PC-3 (cell line): ENCODE measurements around the gene ADORA1. TPM values are rescaled to one million over a fixed set of nuclear protein-coding genes. Genes with fewer than 3 reads are reported as not detected.

Source experiments
- ATAC-seq: fragments of 200-7000 bp; cut with Tn5 transposase; 2 replicates; pipeline ENCODE4 v1.9.1; 2020; ENCODE audit warnings: mild to moderate bottlenecking, moderate library complexity
- BruUV-seq: library from RNA; stranded (reverse); fragments of 400-500 nt; replicated peaks from 2 replicates; lab custom pipeline; 2021; lab: Mats Ljungman, UMichigan
- CTCF ChIA-PET: fragments of 300-600 bp; sonication (Branson Sonifier 250); formaldehyde crosslinking; loops from one replicate; lab custom pipeline; 2022; ENCODE audit warnings: antibody characterized with exemption; lab: Charles Lee
- POLR2A ChIA-PET: fragments of 300-600 bp; sonication (Branson Sonifier 250); formaldehyde crosslinking; loops from one replicate; lab custom pipeline; 2022; ENCODE audit warnings: antibody characterized with exemption; ENCODE audit not compliant: unreplicated experiment; lab: Charles Lee
- DNase-seq: peaks from one replicate; pipeline ENCODE4 v3.0.0-alpha.2; 2015
- H2AFZ ChIP-seq: fragments of 300-600 bp; sonication (generic); 2 replicates; pipeline ENCODE4 v1.6.0; 2016; ENCODE audit warnings: antibody characterized with exemption, low read length
- H3F3A ChIP-seq: fragments of 300-600 bp; sonication (generic); one replicate; pipeline ENCODE4 v1.6.0; 2017; ENCODE audit warnings: antibody characterized with exemption, low read length, control low read depth, mild to moderate bottlenecking; ENCODE audit not compliant: unreplicated experiment
- H3K27ac ChIP-seq: fragments of 300-600 bp; sonication (generic); 2 replicates; pipeline ENCODE4 v1.5.1; 2016; ENCODE audit warnings: mild to moderate bottlenecking, low read length
- H3K27me3 ChIP-seq: fragments of 300-600 bp; sonication (generic); 2 replicates; pipeline ENCODE4 v1.6.1; 2016; ENCODE audit warnings: low read length, mixed read lengths
- H3K36me3 ChIP-seq: fragments of 300-600 bp; sonication (generic); 2 replicates; pipeline ENCODE4 v1.6.1; 2016; ENCODE audit warnings: low read depth, mixed run types, low read length, mixed read lengths
- H3K4me1 ChIP-seq: fragments of 300-600 bp; sonication (generic); 2 replicates; pipeline ENCODE4 v1.5.1; 2016; ENCODE audit warnings: low read length; ENCODE audit not compliant: insufficient read depth
- H3K4me2 ChIP-seq: fragments of 300-600 bp; sonication (generic); 2 replicates; pipeline ENCODE4 v1.6.0; 2016; ENCODE audit warnings: low read length
- H3K4me3 ChIP-seq: fragments of 300-600 bp; sonication (generic); 2 replicates; pipeline ENCODE4 v1.5.1; 2016; ENCODE audit warnings: mild to moderate bottlenecking, low read length, mixed read lengths
- H3K79me2 ChIP-seq: fragments of 300-600 bp; sonication (generic); 2 replicates; pipeline ENCODE4 v1.6.1; 2017; ENCODE audit warnings: low read length, mixed read lengths
- H3K9ac ChIP-seq: fragments of 300-600 bp; sonication (generic); 2 replicates; pipeline ENCODE4 v1.6.0; 2016; ENCODE audit warnings: mild to moderate bottlenecking, low read length
- H3K9me2 ChIP-seq: fragments of 300-600 bp; sonication (generic); replicated peaks from 2 replicates; pipeline ENCODE4 v1.6.1; 2016; ENCODE audit warnings: mixed run types, low read length, mixed read lengths
- H3K9me3 ChIP-seq: fragments of 300-600 bp; sonication (generic); 2 replicates; pipeline ENCODE4 v1.6.1; 2016; ENCODE audit warnings: low read length, mixed read lengths
- H4K20me1 ChIP-seq: fragments of 300-600 bp; sonication (generic); 2 replicates; pipeline ENCODE4 v1.6.1; 2016; ENCODE audit warnings: low read length, mixed read lengths
- CTCF ChIP-seq: fragments of 300-600 bp; sonication (generic); conservative IDR thresholded peaks from 2 replicates; pipeline ENCODE4 v1.5.1; 2017; ENCODE audit warnings: antibody characterized with exemption, low read depth, mild to moderate bottlenecking, low read length
- EZH2 ChIP-seq: fragments of 300-600 bp; sonication (generic); IDR thresholded peaks from one replicate; pipeline ENCODE4 v1.6.1; 2017; ENCODE audit warnings: antibody characterized with exemption, mild to moderate bottlenecking, low read length; ENCODE audit not compliant: unreplicated experiment
- EZH2phosphoT487 ChIP-seq: fragments of 300-600 bp; sonication (generic); IDR thresholded peaks from 2 replicates; pipeline ENCODE4 v1.6.1; 2018; ENCODE audit warnings: mild to moderate bottlenecking, antibody characterized with exemption, low read length, borderline replicate concordance
- intact Hi-C: fragments of 100-400 bp; cut with micrococcal nuclease; formaldehyde crosslinking; loops from 2 replicates; pipeline ENCODE4 v1.9.0; 2023
- total RNA-seq: library from RNA; depleted of rRNA; stranded (reverse); fragments of >200 nt; gene quantifications from 2 replicates; pipeline ENCODE4 v1.2.3, GENCODE V29; 2014

The ADORA1 gene
- total RNA-seq, 1 experiment from 2014 or later = 1.4 TPM

GRCh38 chr1:203095061-203095690 lies 32.4 kb upstream of the ADORA1 start:
- TF ChIP-seq CTCF = no peak
- TF ChIP-seq EZH2 = no peak
- TF ChIP-seq EZH2phosphoT487 = no peak
- no peaks in the 10 kb centered on the region for H3K79me2 ChIP-seq
- H3K9me2 ChIP-seq = no peaks in the 10 kb centered on the region
- no peak overlapping the region for H3K27ac ChIP-seq
- no peaks in the 10 kb centered on the region for H3F3A ChIP-seq
- ChIA-PET CTCF (no interaction called here), POLR2A (no interaction called here)
- H2AFZ ChIP-seq = no peak overlapping the region
- H4K20me1 ChIP-seq = no peaks in the 10 kb centered on the region
- no peak overlapping the region for H3K4me2 ChIP-seq
- ATAC-seq (no peak), DNase-seq (no peak)
- no peak overlapping the region for H3K9ac ChIP-seq
- H3K36me3 ChIP-seq = no peaks in the 10 kb centered on the region
- H3K27me3 ChIP-seq = peaks cover 25% of the 10 kb centered on the region
- no TSS peak for BruUV-seq
- H3K9me3 ChIP-seq = peaks cover 11% of the 10 kb centered on the region; the same call in 1 of the 2 replicates
- no peaks in the 10 kb centered on the region for H3K4me1 ChIP-seq
- intact Hi-C loops = no loop called here
- no peak overlapping the region for H3K4me3 ChIP-seq

- Histone ChIP-seq H3K4me2 (no peak overlapping the region), H3K79me2 (no peaks in the 10 kb centered on the region), H3K36me3 (no peaks in the 10 kb centered on the region), H3K27ac (no peak overlapping the region), H3K4me3 (no peak overlapping the region), H3K9ac (no peak overlapping the region), H3K4me1 (no peaks in the 10 kb centered on the region), H3K9me3 (peaks cover 11% of the 10 kb centered on the region; the same call in 1 of the 2 replicates), H4K20me1 (no peaks in the 10 kb centered on the region), H3K27me3 (peaks cover 16% of the 10 kb centered on the region), H3K9me2 (no peaks in the 10 kb centered on the region), H2AFZ (no peak overlapping the region), H3F3A (no peaks in the 10 kb centered on the region)
- CTCF ChIA-PET = no interaction called here
- intact Hi-C loops = no loop called here
- no TSS peak for BruUV-seq
- TF ChIP-seq EZH2 (no peak), EZH2phosphoT487 (no peak)
- DNase-seq = no peak
- POLR2A ChIA-PET = no interaction called here
- no peak for ATAC-seq
Measured at GRCh38 chr1:203096566-203096965, 31.0 kb upstream of the ADORA1 start.

- peaks cover 11% of the 10 kb centered on the region; the same call in 1 of the 2 replicates for H3K9me3 ChIP-seq
- BruUV-seq = no TSS peak
- no peaks in the 10 kb centered on the region for H3K79me2 ChIP-seq
- peaks cover 13% of the 10 kb centered on the region for H3K27me3 ChIP-seq
- H3K36me3 ChIP-seq = no peaks in the 10 kb centered on the region
- H3K4me1 ChIP-seq = no peaks in the 10 kb centered on the region
- ChIA-PET CTCF (no interaction called here), POLR2A (no interaction called here)
- no peak overlapping the region for H3K9ac ChIP-seq
- no peaks in the 10 kb centered on the region for H3F3A ChIP-seq
- TF ChIP-seq EZH2phosphoT487 (no peak), EZH2 (no peak), CTCF (no peak)
- no peak overlapping the region for H3K4me2 ChIP-seq
- no peak for DNase-seq
- no peak overlapping the region for H3K4me3 ChIP-seq
- H3K27ac ChIP-seq = no peak overlapping the region
- no peaks in the 10 kb centered on the region for H4K20me1 ChIP-seq
- intact Hi-C loops = no loop called here
- H2AFZ ChIP-seq = no peak overlapping the region
- H3K9me2 ChIP-seq = no peaks in the 10 kb centered on the region
- ATAC-seq = no peak
Measured at GRCh38 chr1:203097001-203097400, 30.5 kb upstream of the ADORA1 start.
